Left ventricle myocardium superior (tissue), 1 donor: ENCODE data around the gene CLMN. TPM values are rescaled to one million over a fixed set of nuclear protein-coding genes. Genes with fewer than 3 reads are reported as not detected.
"Not testable (repeated sequence)": the region's sequence is repeated elsewhere in the genome, so short reads cannot be mapped to it uniquely, and the experiment has no call there.

Source experiments
- ATAC-seq: fragments of 200-7000 bp; cut with Tn5 transposase; one replicate; pipeline ENCODE4 v1.9.1; 2020; ENCODE audit warnings: mild to moderate bottlenecking, moderate library complexity
- DNase-seq: peaks from one replicate; pipeline ENCODE4 v3.0.0-alpha.2; 2020
- intact Hi-C: fragments of 100-400 bp; cut with micrococcal nuclease; formaldehyde crosslinking; loops from one replicate; pipeline ENCODE4 v1.11.0; 2022
- total RNA-seq: library from RNA; stranded (reverse); fragmentation: NEBNext Ultra II Directional; extraction: Animal tissue kit (Norgen Biotek cat#: 25700); gene quantifications from one replicate; pipeline ENCODE4 v1.2.1, GENCODE V29; 2021
- donor health status: DM: no; HTN: yes; CAD: no; lungs with severe emphysema.

Gene CLMN
- total RNA-seq, 1 donor from 2014 or later, result 8.9 TPM

DNA sequence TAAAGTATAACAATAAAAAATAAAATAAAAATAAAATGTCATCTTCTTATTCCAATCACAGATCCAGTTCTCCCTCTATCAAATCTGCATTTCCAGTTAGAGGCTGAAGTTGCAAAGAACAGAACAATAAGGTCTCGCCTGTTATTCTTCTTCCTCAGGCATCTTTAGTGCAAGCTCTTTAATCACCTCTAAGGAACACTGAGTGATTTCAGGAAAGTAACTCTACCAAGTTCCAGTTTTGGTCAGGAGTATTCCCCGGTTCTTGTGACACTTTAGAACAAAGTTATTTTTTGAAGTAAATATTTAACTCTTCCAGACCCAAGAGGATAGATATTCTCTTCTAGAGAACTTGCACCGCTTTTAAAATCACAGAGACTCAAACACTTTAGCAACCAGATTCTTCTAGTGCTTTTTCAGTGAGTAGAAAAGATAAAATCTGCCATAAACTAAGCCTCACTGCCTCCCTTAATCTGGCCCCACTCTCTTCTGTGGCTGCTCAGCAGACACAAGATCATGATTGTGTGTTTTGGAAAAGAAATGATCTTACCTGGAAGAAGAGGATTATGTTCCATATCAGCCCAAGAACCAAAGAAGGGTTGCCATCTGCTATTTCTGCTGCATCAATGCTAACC, 104.5 kb downstream of the CLMN start:
- intact Hi-C loops, result no loop called here
- DNase-seq (no peak), ATAC-seq (no peak)

DNA sequence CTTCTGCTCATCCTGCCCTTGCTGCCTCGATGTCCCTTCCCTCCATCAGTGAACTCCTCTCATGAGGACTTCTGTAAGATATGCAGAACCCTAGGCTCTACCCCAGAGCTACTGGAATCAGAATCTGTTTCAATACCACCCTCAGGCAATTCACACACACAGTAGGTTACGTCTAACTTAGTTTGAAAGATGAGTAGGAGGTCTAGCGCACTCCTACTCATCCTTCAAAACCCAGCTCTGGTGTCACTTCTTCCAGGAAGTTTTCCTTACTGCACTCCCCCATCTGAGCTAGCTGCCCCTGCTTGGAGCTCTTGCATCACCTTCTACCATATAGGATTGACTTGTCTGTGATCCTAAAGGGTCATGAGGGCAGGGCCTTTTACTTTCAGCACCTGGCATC, 105.9 kb downstream of the CLMN start:
- DNase-seq, result no peak
- intact Hi-C loops, result no loop called here
- no peak for ATAC-seq

DNA sequence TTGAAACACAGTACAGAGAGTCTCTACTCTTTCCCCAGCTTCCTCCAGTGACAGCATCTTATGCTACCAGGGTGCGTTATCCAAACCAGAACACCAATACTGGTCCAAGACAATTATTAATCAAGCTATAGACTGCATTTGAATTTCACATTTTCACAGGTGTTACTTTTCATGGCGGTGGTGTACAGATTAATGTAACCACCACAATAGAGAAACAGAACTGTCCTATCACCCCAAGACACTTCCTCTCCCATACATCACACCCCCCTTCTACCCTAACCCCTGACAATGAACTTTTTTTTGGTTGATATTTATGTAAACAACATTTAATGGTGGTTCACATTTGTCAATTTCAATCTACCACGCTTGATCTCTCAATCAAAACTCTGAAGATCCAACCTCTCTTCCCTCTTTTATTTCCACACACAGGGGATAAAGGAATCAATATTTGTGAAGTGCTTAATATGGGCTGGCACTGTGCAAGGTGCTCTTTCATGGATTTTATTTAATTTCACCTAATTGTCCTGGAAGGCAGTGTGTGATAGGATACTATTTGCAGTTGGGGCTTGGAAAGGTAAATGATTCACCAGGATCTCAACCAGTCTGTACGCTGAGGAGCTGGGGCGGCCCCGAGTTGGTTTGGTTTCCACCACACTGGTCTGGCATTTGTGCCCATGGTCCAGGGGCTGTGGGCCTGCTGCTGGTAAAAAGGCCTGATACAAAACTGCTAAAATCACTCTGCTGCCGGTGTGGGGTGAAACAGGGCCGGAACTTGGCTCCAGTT, 107.8 kb downstream of the CLMN start:
- no peak for ATAC-seq
- intact Hi-C loops, result no loop called here
- DNase-seq, result no peak

DNA sequence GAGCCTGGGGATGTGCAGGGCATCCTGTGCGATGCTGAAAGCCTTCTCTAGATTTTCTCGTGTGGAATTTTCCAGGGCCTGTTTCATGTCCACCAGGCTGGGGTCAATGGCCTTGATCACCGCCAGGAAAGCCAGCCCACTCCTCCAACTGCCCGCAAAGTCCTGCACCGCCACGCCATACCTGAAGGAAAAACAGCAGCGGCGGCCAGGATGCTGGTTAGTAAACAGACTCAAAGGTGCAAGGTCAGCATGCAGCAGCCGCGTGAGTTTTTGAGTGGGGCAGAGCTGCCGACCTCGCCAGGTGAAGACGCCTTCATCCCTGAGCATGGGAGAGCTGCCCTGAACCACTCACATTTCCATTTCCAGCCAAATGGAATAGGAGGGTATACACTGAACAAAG, 109.0 kb downstream of the CLMN start:
- intact Hi-C loops, result no loop called here
- no peak for DNase-seq

DNA sequence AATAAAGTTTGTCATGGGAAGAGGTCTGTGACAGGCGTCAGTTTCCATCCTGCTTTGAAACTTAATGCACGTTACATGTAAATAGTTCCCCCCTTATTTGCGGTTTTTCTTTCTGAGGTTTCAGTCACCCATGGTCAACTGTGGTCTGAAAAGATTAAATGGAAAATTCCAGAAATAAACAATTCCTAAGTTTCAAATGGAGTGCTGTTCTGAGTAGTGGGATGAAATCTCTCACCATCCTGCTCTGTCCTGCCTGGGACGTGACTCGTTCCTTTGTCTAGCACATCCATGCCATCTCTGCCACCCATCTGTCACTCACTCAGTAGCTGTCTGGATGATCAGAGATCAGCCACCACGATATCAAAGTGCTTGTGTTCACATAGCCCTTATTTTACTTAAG, 111.1 kb downstream of the CLMN start:
- ATAC-seq, result no peak
- no peak for DNase-seq
- intact Hi-C loops, result no loop called here

More for the DNA sequence above, 109.0 kb downstream of the CLMN start:
- ATAC-seq, result no peak

DNA sequence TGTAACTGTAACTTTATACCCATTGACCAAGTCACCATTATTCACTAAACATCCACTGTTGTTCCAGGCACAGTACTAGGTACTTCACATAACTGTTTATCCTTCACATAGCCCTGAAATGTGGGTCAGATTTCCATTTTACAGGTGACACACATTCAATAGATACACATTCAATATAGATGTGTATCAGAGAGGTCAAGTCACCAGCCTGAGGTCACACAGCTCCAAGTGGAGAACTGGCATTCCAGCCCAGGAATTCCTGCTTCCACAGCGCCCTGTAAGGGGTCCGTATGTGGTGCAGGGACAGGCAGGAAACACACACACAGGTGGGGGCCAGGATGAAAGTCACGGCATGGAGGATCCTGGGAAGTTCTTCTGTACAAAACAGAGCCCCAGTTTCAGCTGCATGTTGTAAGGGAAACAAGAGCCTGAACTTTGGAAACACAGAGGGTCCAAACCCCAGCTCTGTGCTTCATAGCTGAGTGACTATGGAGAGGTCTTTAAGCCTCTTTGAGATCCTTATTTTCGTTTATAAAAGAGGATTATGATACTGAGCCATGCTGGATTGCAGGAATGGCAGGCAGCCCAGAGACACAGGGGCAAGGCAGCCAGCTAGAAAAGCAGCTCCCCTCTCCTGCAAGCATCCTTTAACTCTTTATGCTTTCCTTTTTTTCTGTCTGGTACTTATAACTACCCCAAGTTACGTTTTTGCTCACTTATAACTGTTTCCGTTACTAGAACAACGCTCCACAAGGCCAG, 112.1 kb downstream of the CLMN start:
- intact Hi-C loops, result no loop called here
- ATAC-seq (no peak), DNase-seq (no peak)

DNA sequence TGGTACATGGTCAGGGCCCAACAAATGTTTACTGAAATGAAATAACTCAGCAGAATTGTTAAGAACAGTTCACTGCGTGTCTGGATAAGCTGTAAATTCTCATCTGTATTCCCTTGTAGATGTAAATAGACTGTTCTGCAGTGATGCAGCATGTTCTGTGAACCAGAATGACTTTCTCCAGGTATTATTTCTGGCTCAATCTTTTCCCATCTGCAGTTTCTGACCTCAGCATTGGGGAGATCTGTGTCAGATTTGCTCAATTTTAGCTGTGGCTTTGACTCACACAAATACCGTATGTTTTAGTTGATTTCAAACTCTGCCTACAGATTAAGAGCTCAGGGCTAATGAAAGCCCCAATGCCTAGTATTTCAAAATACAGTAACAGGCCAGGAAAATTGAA, 113.2 kb downstream of the CLMN start:
- intact Hi-C loops, result no loop called here
- ATAC-seq (no peak), DNase-seq (no peak)

DNA sequence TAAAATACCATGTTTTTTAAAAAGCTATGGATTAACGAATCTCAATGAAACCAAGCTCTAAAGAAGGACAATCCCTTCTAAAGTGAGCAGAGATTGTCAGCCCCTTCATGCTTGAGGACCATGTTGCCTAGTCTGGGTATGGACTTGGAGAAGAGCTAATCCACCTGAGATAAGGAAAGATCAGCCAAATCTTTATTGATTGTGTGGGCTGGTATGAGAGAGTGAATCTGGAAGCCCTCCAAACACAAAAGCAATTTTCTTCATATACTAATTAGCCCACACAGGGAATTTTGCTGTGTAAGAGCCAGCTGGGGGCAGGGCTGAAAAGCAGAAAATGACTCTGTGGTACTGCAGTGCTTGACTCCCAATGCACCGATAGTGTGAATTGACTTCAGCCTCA, 115.0 kb downstream of the CLMN start:
- intact Hi-C loops, result no loop called here
- DNase-seq (no peak), ATAC-seq (no peak)

DNA sequence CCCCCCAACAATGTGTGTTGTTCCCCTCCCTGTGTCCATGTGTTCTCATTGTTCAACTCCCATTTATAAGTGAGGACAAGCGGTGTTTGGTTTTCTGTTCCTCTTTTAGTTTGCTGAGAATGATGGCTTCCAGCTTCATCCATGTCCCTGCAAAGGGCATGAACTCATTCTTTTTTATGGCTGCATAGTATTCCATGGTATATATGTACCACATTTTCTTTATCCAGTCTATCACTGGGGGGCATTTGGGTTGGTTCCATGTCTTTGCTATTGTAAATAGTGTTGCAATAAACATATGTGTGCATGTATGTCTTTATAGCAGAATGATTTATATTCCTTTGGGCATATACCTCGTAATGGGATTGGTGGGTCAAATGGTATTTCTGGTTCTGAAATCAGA, 118.0 kb downstream of the CLMN start:
- intact Hi-C loops, ATAC-seq, DNase-seq: not testable (repeated sequence)

DNA sequence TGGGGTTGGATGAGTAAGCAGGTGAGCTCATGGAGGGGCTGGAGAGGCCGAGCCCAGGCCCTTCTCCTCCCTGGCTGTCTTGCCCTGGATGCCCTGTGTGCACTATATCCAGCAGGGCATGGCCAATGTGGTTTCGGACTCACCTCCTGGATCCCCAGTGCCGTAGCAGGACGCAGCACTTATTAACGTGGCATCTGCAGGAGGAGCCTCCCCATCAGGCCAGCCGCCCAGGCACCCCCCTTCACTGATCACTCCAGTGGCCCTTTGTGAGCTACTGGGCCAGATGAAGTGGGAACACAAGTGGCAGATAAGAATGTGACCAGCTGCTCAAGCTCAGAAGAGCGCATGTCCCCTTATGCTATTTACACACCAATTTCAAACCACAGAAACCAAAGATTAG, 119.3 kb downstream of the CLMN start:
- intact Hi-C loops, result no loop called here
- ATAC-seq (peak; percentile 92), DNase-seq (peak; percentile 64)

DNA sequence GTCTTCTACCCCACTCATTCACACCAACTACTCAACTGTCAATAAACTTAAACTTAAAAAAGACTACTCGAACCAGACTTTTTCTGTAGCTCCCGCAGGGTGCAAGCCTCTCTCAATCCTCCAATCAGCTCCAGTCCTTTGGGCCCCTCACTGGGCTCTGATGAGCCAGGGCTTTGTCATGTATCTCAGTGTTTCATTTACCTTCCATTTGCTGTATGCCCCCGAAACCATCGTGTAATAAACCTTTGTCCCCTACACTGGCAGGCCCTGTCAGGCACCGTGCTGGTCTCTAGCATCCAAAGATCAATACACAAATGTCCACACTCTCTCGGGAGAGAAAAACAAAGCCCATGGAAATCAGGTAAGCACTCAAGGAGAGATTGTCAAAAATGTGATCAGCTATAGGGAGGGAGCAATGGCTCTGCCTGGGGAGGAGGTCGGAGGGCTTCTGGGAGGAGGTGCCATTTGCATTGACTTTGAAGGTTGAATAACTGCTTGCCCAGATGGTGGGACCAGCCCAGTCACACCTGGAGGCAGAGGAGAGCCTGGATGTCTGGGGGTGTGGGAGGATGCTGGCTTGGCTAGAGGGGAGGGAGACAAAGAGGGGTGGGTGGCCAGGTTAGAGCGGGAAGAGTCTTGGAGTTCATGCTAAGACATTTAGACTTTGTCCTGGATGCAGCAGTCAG, 120.3 kb downstream of the CLMN start:
- intact Hi-C loops, result no loop called here
- ATAC-seq (no peak), DNase-seq (no peak)

DNA sequence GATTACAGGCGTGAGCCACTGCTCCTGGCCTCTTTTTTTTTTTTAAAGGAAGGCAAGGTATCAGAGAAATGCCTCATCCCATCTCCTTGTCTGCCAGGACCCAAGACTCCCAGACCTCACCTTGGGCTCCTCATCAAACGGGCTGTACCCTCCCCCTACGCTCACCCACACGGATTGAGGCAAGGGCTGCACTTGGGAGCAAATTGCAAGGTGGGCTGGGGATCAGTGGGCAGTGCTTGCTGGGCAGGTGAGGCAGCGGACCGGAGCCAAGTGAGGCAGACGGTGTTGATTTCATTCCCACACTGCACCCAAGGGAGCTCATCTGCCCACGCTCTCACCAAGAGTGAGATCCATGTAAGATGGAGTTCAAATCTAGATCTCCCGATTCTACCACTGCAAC, 121.4 kb downstream of the CLMN start:
- ATAC-seq (no peak), DNase-seq (no peak)
- intact Hi-C loops, result no loop called here

DNA sequence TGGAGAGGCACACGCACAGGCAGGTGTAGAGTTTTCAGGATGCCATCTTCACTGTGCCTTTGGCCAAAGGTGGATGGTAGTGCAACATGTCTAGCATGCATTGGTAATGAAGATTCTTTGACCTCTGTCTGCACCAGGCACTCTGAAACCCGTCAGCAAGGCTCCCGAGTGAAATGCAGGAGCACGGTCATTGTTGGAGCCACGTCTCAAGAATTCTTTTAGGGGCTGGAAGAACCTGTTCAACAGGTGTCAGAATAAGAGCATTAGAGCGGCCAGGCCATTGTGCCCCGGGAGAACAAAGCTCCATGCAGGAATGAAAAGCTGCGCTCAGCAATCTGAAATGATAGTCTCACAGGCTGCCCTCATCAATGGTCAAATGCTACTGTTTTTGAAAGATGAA, 122.2 kb downstream of the CLMN start:
- no peak for ATAC-seq

DNA sequence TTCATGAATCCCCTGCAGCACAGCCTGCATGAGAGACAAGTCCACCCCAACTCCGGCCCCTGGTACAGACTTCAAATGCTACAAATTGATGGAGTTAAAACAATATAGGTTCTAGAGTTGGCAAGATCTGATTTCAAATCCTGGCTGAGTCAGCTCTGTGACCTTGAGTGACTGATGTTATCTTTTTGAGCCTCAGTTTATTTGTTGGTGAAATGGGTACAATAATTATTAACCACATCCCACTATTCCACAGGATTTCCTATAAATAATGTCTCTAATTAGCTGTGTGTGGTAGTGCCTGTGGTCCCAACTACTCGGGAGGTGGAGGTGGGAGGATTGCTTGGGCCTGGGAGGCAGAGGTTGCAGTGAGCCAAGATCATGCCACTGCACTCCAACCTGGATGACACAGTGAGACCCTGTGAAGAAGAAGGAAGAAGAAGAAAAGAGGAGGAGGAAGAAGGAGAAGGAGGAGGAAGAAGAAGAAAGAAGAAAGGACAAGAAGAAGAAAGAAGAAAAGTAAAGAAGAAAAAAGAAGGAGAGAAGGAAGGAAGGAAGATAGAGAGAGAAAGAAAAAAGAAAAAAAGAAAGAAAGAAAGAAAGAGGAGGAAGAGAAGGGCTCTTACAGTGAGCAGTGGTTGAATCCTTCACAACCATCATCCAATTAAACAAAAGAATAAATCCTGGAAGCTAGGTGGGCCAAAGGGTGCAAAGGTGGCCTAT, 122.7 kb downstream of the CLMN start:
- intact Hi-C loops, result no loop called here
- ATAC-seq (no peak), DNase-seq (no peak)

More for the DNA sequence above, 122.2 kb downstream of the CLMN start:
- intact Hi-C loops, result no loop called here
- DNase-seq, result no peak

DNA sequence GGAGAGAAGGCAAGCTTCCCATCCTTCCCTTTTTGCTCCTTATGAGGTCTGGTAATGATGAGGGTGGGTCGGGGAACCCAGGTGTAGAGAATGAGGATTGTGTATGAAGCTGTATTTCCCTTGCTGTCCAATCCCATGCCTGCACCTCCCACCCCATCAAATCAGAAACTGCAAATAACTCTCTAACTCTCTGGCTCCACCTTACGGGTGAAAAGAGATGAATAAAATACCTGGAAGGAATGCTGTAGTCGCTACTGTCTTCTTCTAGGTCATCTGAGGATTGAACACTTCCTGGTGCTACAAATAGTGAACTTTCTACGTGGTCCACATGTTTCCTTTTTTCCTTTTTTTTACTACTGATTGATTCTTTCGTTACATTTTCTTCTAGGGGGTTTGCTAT, 123.4 kb downstream of the CLMN start:
- no peak for ATAC-seq
- intact Hi-C loops, result no loop called here

DNA sequence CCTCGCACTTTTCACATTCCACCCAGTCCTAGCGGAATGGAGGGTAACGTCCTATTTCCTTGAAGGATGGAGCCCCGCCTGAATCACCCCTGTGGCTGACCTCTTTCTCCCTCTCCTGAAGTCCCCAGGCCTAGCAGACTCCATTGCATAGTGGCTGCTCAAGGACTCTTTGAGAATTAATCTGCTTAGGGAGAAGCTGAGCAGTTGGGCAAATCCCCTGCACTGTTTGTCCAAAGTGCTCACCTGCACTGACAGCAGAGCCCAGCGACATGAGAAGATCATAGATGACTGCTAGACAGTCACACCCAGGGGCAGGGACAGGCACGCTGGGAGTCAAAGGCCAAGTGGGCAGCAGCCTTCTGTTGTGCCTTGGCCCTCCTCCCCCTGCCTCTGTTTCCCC, 124.7 kb downstream of the CLMN start:
- intact Hi-C loops, result no loop called here
- ATAC-seq (no peak), DNase-seq (no peak)

More for the DNA sequence above, 123.4 kb downstream of the CLMN start:
- no peak for DNase-seq

DNA sequence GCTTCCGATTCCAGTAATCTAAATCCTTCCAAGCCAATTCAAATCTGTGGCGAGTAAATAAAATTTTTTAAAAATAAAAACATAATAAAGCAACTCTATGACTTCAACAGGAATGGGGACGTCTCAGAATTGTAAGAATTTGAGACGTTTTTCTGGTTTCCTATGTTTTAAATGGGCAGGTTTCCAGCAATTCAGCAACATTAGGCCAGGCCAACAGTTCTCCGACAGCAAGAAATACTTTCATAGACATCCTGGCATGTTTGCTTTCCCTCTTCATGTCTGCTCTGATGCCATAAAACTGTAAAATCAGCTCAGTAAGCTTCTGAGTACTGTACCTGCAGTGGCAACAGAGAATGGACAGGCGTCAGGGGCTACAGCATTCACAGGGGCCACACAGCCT, 126.6 kb downstream of the CLMN start:
- ATAC-seq, result no peak
- DNase-seq, result no peak
- intact Hi-C loops, result no loop called here

DNA sequence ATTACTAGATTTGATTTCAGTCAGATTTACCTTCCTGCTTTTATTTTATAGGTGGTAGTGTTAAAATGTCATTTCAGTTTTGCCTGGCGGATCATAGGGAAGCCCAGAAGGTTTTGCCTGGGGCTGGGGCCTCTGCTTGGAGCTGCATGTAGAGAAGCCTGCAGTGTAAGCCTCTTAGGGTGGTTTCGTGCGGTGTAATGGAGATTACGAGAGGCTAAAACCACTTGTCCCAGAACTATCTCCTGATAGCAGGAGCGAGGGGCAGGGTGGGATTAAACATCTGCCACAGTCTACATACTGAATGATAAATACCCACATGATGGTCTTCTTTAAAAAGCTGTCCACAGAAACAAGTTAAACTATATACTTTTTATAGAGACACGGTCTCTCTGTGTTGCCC, 127.4 kb downstream of the CLMN start:
- no peak for ATAC-seq
- no peak for DNase-seq
- intact Hi-C loops, result no loop called here
